Measurements from ENCODE around the gene EDNRA.

DNA sequence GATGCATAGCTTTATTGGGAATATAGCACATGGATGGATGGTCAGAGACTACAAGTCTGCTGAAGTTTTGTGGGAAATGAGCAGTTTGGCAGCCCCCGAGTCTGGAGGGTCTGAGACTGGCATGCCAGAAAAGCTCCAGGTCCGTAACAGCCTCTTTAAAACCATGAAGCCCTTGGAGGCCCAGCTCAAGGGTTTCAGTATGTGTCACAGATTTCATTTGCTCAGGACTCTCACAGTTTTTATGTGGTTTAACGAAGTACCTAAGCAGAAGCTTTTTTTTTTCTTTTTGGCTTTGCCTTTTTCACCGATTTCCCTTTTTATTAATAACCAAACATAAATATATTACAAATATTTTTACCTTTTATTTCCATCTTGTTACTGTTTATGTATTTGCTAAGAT lies 105.7 kb downstream of the EDNRA start:
- TF ChIP-seq, protein P1, sequence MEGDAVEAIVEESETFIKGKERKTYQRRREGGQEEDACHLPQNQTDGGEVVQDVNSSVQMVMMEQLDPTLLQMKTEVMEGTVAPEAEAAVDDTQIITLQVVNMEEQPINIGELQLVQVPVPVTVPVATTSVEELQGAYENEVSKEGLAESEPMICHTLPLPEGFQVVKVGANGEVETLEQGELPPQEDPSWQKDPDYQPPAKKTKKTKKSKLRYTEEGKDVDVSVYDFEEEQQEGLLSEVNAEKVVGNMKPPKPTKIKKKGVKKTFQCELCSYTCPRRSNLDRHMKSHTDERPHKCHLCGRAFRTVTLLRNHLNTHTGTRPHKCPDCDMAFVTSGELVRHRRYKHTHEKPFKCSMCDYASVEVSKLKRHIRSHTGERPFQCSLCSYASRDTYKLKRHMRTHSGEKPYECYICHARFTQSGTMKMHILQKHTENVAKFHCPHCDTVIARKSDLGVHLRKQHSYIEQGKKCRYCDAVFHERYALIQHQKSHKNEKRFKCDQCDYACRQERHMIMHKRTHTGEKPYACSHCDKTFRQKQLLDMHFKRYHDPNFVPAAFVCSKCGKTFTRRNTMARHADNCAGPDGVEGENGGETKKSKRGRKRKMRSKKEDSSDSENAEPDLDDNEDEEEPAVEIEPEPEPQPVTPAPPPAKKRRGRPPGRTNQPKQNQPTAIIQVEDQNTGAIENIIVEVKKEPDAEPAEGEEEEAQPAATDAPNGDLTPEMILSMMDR (IDR thresholded peaks at IDR 0.05; ENCODE audit: low read depth, low read length, poor library complexity, severe bottlenecking) = no peak
- no peak for TF ChIP-seq EZH2phosphoT487 (IDR thresholded peaks at IDR 0.05; ENCODE audit: borderline replicate concordance, low read length)
